GM19463 (cell line): Measurements from ENCODE around the gene CHRNA5.
"Not testable (repeated sequence)": the region's sequence is repeated elsewhere in the genome, so short reads cannot be mapped to it uniquely, and the experiment has no call there.

Experiments used
- ATAC-seq: cut with Tn5 transposase; IDR thresholded peaks from one replicate; pipeline ENCODE4 v1.9.1; 2021; ENCODE audit warnings: mild to moderate bottlenecking, moderate library complexity; ENCODE audit not compliant: unreplicated experiment

Gene CHRNA5

GRCh38 chr15:78565097-78565950 lies at the start of gene CHRNA5:
CHRNA5 (plus strand) TSS chr15:78565520; CDS start chr15:78565720, 200 bp downstream.
- ATAC-seq = peak; percentile 77

DNA sequence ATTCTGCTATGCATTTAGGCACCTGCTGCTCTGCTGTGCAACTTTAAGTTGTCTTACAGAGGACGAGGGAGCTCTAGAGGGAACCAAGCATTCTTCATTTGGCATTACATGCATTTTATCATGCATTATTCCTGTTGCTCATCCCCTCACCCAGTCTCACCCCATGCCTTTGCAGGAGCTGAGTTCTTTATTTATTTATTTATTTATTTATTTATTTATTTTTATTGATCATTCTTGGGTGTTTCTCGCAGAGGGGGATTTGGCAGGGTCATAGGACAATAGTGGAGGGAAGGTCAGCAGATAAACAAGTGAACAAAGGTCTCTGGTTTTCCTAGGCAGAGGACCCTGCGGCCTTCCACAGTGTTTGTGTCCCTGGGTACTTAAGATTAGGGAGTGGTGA lies 45.3 kb upstream of the CHRNA5 start:
- ATAC-seq = not testable (repeated sequence)

GRCh38 chr15:78524230-78524629 lies 41.1 kb upstream of the CHRNA5 start:
- no peak for ATAC-seq

DNA sequence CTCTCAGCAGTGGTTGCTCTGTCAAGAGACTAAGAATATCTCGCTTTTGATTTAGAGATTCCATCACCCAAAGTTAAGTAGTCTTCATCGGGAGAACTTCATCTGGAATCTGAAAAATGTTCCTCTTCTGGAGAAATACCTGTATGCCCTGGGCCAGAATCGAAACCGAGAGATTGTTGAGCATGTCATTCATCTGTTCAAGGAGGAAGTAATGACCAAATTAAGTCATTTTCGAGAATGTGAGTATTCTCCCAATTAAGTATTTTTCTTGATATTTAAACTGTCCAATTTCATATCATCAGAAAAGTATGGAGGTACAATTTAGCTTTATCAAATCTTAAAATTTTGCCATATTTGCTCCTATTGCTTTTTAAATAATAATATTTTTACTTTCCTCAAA lies 38.0 kb upstream of the CHRNA5 start:
- ATAC-seq = no peak

GRCh38 chr15:78533331-78533730 lies 32.0 kb upstream of the CHRNA5 start:
- no peak for ATAC-seq

GRCh38 chr15:78536134-78536533 lies 29.2 kb upstream of the CHRNA5 start:
- no peak for ATAC-seq

DNA sequence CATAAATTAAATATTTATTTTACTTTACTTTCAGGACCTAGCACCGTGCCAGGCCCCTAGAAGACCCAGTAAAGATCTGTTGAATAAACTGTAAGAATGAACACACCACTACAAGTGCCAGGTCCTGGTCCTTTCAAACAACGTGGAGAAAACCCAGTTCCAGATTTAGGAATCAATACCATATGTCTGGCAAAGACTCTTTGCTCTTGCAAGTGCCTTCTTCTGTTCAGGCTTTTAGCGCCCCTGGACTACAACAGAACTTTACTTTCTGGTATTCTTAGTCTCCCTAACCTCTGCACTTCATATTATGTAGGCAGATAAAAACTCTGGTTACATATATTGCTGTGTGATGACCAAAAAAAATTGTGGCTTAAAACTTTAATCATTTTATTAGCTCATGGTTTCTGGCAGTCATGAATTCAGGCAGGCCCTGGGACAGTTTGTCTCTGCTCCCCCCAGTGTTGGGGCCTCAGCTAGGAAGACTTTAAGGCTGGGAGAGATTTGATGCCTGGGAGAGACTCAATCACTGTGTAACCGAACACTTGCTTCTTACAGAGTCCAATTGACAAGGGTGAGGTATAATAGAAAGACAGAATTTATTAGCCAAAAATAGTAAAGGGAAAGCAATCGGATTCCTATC lies 27.9 kb upstream of the CHRNA5 start:
- no peak for ATAC-seq

- ATAC-seq = no peak
These were observed 27.0 kb upstream of the CHRNA5 start for GRCh38 chr15:78538358-78538757.

GRCh38 chr15:78539464-78540140 lies 25.7 kb upstream of the CHRNA5 start:
- not testable (repeated sequence) for ATAC-seq

- peak; percentile 82 for ATAC-seq
These were observed 25.0 kb upstream of the CHRNA5 start, which contains the start of gene PSMA4 for GRCh38 chr15:78540141-78540870. PSMA4 (plus strand) TSS chr15:78540444; CDS start chr15:78541928, 1,484 bp downstream.

DNA sequence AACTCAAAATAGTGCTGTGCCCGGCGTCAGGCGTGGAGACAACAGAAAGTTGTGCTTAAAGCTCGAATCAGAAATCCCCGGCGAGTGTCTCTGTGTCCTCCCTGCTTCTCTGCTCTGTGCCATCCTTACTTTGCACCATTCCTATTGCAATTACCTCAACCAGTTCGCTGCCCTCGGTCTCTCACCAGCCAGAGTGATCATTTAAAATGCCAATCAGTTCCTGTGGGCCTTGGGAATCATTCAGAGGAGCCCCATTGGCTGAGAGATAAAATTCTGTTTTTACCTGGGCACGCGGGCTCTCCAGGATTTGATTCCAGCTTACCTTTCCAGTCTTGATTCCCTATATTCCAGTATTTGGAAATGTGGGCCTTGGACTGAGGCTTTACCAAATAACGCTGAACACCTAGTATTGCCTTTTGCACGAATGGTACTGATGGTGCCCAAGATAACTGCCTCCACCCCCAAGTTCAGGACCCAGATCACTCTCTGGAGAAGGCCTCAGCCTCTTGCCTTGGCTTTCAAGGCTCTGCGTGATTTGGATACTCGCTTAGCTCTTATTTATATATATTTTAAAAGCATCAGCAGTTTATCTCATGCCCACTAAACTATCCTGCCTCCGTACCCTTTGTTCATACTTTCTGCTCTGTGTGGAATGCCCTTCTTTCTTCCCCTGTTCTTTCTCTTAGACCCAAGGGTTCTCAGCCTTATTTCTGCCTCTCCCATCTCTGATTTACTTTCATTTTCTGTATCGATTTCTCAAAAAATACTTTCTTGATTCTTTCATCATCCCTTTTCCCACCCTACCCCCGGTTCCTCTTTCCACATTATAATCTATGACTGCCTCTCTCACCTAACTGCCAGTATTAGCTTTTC lies 24.2 kb upstream of the CHRNA5 start:
- no peak for ATAC-seq

DNA sequence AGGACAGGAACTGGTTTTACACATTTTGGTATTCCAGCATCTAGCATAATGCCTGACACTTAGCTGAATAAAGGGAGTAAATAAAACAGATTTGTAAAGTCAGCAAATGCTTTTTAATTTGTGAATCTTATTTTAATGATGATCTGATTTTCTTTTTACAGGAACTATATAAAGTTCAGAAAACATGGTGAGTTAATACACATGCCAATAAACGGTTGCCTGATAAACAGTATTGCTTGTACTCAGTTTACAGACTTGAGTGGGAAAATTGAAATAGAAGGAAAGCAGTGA lies 23.6 kb upstream of the CHRNA5 start:
- no peak for ATAC-seq

DNA sequence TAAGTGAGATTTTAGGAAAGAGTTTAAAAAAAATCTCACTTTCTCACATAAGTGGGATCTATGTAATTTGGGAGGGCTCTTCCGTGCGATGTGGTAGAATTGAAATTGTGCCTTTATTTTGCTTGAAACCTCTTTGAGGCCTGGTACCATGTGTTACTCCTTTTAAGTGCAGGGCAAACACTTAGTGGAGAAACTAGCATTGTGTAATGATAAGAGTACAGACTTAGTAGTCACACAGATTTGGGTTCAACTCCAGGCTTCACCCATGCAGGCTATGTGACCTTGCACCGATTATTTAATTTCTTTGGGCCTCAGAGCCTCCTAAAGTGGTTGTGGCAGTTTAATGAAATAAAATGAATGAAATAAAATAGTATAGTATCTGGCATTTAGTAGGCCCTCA lies 22.7 kb upstream of the CHRNA5 start:
- ATAC-seq = no peak

DNA sequence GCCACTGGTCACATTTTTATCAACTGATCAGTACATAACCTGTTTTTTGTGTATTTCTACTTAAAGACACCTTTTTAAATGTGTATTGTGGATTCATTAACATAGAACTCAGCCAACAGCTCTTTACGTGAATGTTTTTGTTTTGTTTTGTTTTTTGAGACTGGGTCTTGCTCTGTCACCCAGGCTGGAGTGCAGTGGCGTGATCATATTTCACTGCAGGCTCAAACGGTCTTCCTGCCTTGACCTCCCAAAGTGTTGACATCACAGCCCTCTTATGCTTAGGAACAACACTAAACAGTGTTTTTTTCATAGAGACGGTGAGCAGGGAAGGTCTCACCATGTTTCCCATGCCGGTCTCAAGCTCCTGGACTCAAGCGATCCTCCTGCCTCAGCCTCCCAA lies 15.1 kb upstream of the CHRNA5 start:
- no peak for ATAC-seq

DNA sequence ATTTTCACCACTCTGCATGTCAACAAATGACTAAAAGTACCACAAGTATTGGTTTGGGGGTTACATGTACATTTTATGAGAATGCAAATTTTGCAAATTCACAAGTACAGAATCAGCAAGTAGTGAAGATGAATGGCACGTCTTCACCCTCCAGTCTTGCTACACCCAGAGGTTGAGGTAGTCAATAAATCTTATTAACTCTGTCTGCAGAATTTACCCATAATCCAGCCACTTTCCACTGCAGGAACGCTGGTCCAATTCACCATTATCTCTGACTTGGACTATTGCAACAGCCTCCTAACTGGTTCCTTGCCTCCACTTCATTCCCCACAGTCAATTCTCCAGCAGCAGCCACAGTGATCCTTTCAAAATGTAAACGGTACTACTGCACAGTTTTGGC lies 14.5 kb upstream of the CHRNA5 start:
- ATAC-seq = no peak

GRCh38 chr15:78551902-78552301 lies 13.4 kb upstream of the CHRNA5 start:
- no peak for ATAC-seq

- no peak for ATAC-seq
These were observed 12.7 kb upstream of the CHRNA5 start for GRCh38 chr15:78552597-78552996.

GRCh38 chr15:78560201-78560600 lies 5.1 kb upstream of the CHRNA5 start:
- ATAC-seq = not testable (repeated sequence)

DNA sequence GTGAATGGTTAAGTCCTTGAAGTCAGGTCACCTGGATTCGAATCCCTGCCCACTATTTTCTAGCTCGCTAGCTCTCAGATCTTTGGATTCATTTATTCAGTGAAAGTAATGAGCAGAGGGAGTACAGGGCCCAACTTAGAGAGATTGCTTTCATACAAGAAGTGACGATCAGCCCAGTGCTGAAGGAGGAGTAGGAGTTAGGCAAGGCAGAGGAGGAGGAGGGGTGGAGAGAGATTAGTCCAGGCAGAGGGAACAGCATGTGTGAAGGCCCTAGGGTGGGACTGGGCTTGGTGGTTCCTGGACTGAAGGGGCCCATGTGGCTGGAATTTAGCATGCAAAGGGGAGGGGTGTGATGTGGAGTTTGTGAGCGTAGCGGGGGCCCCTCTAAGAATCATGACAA lies 3.8 kb upstream of the CHRNA5 start:
- ATAC-seq = no peak

GRCh38 chr15:78563092-78563491 lies 2.2 kb upstream of the CHRNA5 start:
- ATAC-seq = no peak
